DMS79 (cell line): ENCODE data around the gene ZNHIT1.

Experiments used
- DNase-seq: peaks from one replicate; lab custom pipeline; 2025; lab: John Stamatoyannopoulos, UW

ZNHIT1 gene

DNA sequence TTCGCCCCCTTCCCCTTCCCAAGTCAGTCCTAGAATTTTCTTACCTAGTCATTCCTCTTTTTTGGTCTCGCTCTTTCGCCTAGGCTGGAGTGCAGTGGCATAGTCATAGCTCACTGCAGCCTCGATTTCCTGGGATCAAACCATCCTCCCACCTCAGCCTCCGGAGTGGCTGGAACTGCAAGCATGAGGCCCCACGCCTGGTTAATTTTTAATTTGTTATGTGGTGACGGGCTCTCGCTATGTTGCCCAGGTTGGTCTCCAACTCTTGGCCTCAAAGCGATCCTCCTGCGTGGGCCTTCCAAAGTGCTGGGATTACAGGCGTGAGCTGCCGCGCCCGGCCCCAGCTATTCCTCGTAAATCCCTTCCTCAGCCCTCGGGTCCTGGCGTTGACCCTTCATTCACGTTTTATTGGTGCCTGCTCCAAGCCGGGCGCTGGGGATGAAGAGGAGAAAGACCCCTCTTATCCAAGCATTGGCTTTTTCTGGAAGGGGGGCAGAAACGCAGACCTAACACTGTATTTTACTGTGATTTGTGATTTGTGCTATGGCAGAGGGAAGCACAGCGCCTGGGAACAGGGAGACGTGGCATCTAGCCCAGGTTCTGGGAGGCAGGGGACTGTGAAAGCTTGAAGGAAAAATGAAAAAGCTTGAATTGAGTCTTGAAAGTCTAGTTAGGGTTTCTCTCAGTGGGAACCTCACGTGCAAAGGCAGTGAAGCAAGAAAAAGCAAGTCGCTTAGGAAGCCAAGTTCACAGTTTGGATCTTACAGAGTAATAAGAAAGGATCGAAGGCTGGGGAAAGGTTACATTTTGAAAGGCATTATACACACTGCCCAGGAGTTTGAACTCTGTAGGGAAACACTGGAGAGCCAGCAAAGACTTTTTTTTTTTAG lies 516 bp downstream of the ZNHIT1 start:
- DNase-seq: no peak

DNA sequence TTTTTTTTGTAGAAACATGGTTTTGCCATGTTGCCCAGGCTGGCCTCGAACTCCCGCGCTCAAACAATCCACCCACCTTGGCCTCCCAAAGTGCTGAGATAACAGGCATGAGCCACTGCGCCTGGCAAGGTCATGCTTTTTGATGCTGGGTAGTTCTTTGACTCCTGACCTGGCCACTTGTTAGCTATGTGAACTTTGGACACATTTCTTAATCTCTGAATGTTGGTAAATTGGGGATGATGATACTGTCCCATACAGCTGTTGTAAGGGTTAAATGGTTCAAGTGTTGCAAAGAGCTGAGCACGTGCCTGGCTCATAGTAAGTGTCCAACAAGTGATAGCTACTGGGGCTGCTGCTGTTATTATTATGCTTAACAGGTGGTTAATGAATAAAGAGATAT lies 2.3 kb downstream of the ZNHIT1 start:
- no peak for DNase-seq

DNA sequence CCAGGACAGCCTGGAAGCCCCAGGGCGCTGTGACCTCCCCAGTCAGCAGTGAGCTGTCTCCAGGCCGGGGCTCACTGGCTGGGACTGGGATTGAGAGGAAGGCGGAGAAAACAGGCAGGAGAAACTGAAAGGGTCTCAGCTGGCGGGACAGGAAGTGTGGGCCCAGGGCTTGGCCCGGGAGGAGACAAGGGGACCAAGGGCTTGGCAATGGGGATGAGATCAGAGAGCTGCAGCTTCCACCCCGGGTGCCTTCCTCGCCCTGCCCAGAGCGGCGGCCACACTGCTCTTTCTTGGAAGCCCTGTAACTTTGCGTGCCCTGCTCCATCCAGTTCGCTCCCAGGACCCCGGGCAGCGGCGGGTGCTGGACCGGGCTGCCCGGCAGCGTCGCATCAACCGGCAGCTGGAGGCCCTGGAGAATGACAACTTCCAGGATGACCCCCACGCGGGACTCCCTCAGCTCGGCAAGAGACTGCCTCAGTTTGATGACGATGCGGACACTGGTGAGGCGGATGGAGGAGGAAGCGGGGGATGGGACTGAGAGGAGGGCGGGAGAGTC lies 4.4 kb downstream of the ZNHIT1 start:
- no peak for DNase-seq

DNA sequence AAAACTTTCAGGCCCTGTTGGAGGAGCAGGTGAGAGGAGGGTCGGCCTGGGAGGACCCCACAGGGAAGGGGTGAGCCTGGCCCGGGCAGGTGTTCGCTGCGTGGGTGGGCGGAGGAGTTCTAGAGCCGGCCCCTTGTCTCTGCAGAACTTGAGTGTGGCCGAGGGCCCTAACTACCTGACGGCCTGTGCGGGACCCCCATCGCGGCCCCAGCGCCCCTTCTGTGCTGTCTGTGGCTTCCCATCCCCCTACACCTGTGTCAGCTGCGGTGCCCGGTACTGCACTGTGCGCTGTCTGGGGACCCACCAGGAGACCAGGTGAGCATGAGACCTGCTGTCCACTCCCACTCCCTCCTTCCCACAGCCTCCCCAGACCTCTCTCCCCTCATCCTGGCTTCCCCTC lies 5.6 kb downstream of the ZNHIT1 start:
- DNase-seq: no peak

DNA sequence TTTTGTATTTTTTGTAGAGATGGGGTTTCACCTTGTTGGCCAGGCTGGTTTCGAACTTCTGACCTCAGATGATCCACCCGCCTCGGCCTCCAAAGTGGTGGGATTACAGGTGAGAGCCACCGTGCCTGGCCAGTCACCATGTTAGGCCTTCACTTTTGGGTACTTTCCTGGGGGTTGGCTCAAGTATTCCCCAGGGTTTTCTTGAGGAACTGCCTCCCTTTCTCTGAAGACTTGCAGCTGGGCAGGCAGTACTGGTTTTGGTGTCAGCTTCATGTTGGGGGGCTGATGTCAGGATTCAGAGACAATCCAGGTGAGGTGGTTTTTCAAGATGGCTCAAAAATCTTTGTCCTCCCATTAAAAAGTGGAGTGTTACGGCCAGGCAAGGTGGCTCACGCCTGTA lies 7.7 kb downstream of the ZNHIT1 start:
- DNase-seq: no peak

DNA sequence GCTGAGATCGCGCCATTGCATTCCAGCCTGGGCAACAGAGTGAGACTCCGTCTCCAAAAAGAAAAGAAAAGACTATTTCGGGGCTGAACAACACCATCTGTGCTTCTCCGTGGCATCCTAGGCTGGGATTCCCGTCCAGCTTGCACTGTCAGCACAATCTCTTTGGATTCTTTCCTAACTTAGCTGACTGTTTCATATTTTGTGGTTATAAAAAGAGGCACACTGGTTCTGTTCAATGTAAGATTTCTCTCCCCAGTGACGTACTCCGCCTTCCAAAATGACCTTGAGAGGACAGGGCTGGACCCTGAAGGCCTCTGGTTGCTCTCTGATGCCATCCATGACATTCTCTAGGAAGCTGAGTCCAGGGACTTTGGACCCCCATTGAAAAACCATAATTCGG lies 8.8 kb downstream of the ZNHIT1 start:
- DNase-seq: no peak

DNA sequence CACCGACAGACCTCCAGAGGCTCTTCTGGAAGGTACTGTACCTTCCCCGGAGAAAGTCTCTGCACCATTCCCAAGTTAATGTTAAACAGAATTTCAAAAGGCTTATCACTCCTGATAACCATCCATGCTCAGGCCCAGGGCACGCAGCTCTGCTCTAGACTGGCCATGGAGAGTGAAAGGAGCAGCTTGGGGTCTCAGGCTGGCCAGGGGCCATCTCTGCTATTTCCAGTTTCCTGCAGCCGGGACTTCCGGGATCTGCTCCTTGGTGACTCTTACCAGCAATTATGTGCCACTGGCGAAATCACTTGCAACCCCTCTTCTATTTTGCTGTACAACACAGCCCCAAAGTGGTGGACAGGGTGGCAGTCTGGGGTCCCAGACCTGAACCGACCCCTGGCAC lies 13.7 kb downstream of the ZNHIT1 start:
- no peak for DNase-seq

DNA sequence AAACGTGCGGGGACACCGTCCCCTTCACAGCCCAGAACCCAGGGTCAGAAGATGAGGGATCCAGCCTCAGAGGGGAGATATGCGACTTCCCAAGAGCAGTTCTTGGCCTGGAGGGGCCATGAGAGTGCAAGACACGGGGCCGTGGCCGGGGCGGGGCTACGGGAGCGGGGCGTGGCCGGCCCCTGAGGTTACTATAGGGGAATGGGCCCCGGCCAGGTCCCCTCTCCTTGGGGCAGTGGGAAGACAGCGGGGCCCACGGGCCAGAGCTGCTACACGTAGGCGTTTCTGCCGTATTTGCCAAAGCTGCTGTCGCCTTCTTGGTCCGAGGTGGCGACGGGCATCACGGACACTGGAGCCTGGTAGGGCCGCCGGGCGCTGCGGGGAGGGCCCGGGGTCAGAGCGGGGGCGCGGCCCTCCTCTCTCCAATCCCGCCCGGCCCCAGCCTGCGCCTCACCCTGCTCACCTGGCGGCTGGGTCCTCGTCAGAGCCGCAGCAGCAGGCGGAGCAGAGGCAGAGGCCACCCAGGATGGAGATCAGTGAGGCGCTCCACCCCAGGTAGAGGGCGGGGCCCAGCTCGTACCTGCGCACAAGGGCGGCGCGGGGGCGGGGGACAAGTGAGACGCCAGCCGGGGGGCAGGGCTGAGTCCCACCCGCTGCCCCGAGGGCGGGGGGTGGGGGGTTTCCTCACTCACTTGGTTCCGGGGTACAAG lies 14.3 kb downstream of the ZNHIT1 start:
- peak; percentile 26 for DNase-seq

DNA sequence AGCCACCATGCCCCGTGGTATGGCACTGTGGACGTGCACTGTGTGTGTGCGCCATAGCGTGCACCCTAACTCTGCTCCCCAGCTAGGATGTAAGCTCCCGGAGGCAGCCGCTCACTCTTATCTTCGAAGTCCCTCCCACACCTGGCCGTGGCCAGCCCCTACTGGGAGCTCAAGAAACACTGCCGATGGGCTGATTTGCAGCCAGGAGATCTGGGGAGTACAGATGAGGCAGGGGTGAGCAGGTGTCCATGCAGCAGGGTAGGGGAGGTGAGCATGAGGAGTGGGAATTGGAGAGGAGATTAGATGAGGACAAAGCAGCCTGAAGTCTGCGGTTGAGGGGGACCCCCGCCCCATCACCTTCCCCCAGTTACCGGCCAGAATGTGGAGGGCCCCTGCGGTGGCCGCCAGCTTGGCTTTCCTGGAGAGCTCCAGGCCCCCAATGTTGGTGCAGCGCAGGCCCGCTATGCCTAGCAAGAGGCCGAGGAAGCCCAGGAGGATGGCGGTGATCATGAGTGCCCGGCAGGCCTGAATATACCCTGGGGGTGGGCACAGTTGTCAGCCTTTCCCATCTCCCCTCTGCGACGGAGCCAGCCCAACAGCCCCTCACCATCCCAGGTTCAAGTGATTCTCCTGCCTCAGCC lies 16.1 kb downstream of the ZNHIT1 start:
- DNase-seq: no peak

DNA sequence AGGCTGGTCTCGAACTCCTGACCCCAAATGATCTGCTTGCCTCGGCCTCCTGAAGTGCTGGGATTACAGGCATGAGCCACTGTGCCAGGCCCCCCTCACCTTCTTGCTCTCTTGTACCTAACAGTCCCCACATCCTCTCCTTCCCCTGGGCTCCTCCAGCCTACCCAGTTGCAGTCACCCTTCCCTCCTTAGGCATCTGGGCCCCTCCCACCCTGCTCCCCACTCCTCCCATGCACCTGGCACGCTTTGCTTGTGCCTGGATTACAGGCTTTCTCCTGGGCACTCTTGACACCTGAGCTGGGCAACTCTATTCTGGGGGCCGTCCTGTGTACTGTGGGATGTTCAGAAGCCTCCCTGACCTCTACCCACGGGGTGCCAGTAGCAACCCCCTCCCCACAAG lies 16.7 kb downstream of the ZNHIT1 start:
- DNase-seq: no peak

DNA sequence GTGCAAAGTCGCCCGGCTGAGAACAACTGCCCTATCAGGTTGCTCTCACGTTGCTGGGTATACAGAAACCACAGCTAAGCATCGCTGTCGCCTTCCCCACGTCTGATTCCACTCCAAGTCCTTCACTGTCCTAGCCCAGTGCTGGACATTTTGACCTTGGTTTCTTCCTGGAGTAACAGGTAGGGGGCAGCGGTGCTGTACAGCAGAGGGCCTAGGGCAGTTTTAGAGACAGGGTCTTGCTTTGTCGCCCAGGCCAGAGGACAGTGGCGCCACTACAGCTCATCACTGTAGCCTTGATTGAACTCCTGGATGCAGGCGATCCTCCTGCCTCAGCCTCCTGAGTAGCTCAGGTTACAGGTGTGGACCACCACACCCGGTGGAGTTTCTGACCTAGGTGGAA lies 17.1 kb downstream of the ZNHIT1 start:
- DNase-seq: no peak

DNA sequence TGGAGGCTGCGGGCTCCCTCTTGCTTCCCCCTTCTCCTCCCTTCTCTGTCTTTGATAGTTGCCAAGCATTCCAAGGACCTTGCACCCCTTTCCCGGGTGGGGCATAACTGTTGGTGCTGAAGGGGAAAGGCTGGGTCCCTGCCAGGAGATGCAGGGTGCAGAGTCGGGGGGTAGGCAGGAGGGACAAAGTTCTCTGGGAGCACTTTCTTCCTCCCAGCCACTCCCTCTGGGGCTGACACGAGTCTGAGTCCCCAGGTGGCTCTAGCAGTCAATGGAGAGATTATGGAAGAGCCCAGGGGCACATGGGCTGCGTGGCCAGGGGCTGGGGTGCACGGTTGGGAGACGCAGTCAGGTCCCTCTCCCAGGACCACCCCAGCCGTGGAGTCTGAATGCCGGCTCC lies 17.6 kb downstream of the ZNHIT1 start:
- DNase-seq: no peak

DNA sequence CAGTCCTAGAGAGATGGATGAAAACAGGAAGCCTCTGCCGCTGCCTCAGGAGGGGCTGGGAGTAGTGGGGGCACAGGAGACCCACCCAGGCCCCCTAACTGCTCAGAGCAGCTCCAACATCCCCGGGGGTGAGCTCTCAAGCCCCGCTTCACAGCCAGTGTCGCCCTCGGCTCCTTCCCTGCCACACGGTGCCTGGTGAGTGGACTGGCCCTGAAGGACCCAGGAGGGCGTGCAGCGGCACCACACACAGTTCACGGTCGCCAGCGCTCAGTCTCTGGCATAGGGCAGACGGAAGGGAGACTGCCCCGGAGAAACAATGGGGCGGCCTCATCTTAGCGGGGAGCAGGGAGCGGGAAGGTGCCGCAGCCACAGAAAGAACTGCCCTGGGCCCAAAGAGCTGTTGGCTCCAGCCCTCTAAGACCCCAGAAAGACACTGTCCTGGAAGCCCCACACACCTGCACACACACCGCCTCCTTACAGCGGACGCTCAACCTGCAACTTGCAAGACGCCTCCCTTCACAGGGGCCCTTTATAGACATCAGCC lies 18.4 kb downstream of the ZNHIT1 start:
- DNase-seq: no peak

DNA sequence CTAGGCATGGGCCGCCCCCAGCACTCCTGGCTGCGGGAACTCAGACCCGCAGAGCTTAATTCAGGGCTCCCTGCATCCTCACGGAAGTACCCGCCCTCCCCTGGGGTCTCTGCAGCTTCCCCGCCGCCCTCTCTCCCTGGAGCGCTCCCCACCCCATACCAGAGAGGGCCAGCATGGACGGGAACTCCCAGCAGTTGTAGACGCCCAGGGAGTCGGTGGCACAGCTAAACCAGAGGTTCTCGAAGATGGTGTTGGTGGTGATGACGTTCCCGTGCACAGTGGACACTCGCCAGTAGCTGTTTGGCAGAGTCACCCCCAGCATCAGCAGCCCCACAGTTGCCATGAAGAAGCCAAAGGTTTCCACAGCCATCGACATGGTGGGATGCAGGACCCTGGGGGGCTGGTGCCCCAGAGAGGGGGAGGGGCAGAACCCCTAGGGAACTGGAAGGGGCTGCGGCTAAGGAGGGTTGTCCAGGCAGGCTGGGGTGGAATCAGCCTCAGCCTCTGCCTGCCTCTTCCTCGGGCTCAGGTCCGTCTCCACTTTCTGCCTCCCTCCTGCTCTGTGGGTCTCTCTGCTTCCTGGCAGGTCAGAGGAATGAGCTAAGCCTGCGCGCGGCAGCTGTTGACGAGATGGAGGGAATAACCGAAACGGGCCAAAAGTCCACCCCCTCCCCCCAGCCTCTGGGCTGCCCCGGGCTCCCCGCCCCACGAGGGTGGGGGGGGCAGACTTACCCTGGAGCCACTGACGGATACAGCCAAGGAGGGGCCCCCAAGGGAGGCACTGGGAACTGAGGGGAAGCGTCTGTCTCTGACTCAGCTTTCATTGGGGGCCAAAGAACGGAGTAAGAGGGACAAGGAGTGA lies 19.5 kb downstream of the ZNHIT1 start, which contains the start of gene CLDN15:
Gene CLDN15 (minus strand): TSS at position 597 of the 862 bp plus-strand sequence. CDS start 221 bp downstream, at position 376.
- DNase-seq: no peak

DNA sequence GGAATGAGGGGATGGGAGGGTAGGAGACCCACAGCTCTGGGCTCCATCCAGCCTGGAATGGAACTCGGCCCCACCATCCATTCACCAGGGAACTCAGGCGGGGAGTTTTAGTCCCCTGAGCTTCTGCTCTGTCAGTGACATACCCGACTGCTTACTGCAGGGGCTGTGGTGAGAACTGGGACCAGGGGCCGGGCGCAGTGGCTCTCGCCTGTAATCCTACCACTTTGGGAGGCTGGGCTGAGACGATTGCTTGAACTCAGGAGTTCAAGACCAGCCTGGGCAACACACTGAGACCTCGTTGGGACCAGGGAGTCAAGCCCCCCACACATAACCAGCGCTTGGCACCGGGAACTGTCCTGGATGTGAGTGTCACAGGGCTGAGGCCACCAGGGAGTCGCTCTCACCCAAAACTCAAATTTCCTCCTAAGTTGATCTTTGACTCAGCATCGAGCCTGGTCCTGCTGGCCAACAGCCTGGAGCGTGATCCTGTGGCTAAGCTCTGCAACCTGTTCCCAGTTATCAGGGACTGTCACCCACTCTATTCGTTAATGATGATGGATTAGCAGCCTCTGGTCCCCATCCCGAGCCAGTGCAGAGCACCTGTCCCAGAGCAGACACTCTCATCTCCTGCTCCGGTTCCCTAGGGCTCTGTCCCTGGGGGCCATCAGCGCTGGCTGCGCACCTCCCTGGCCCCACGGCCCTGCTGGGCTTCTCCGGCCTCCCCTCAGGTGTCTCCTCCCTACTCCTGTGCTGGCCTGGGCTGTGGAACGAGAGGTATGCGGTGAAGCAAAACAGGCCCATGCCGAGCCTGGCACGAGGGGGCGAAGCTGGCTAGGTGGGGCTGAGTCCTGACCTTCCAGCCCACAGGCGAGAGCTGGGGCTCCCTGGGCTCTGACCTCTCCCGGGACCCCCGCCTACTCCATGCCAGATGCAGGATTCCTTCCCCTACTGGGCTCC lies 20.5 kb downstream of the ZNHIT1 start:
- DNase-seq: no peak

DNA sequence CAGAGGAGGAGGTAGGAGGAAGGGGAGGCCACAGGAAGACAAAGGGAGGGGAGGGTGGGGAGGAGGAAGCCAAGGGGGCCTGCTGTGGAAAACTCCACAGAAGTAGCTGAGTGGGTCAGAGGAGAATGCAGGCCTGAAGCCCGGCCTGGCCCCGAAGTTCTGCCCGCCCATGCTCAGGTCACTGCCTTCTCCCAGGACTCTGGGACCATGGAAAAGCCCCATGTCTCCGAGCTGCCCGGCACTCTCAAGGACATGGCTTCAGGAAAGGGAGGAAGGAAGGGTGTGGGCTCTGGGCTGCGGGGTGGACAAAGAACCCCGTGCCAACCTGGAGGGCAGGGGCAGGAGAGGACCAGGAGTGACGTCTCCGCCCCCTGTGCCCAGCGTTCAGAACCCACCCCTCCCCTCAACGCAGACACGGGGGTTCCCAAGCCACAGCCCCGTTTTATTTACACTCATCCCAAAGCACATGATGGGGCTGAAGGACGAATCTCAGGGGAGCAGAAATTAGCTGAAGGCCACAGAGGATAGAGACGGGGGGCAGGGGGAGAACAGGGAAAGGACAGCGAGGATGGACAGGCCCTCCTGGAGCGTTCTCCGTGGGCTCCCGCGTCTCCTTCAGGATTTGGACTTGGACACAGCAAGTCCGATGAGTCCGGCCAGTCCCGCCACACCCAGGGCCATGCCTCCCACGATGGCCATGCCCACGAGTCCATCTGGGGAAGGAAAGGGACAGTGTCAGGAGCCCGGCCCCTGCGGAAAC lies 21.4 kb downstream of the ZNHIT1 start:
- no peak for DNase-seq

DNA sequence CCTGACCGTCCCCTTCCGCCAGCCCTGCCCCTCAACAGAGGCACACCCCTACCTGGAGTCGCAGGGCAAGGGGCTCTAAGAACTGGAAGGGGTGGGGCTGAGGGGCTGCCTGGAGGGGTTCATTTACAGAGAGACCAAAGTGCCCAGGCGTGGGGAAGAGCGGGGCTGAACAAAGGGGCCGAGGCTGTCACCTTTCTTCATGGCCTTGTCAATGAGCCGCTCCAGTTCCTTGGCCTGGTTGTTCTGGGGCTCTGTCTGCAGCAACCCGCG lies 21.9 kb downstream of the ZNHIT1 start:
- DNase-seq: no peak

DNA sequence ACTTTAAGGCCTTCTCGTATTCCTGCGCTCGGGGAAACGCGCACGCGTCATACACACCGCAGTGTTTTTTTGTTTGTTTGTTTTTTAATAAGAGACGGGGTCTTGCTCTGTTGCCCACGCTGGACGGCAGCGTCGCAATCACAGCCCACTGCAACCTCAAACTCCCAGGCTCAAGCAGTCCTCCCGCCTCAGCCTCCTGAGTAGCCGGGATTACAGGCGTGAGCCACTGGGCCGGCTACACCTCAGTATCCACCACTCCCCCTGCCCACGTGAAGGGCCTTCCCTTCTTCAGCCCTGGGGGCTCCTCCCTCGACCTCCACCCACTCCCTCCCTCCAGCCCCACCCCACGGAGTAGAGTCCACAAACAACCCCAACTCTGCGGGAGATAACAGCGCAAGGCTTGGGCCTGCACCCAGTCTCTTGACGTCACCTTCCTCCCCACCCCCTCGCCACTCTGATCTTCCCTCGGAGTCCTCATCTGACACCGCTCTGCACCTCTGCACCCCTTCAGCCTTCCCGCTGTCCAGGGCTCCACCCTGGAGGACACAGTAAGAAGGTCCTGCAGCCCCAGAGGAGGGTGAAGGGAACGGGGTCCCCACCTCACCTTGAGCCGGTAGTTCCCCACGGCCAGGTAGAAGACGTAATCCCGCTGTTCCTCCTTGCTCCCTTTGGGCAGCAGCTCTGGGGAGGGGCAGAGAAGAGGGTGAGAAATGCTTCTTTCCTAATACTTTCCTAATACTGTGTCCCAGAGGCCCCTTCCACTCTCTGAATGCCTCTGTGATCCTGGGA lies 22.5 kb downstream of the ZNHIT1 start:
- DNase-seq: no peak

DNA sequence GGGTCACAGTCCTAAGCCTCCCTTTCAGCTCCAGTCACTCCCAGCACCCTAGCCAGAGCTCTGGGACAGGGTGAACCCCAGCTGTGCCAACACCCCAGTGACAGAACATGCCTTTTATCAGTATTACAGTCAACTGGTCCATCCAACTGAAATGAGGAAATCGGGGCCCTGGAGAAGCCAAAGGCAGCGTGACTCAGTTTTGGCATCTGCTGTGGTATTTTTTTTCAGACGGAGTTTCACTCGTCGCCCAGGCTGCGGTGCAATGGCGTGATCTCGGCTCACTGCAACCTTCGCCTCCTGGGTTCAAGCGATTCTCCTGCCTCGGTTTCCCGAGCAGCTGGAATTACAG lies 23.0 kb downstream of the ZNHIT1 start:
- DNase-seq: no peak
